CD4-positive, alpha-beta T cell treated with Interleukin-12 subunit alpha and Interleukin-12 subunit beta, for 1 hour (primary cell): Measurements from ENCODE around the gene IL15RA.
"Not testable (repeated sequence)": the region's sequence is repeated elsewhere in the genome, so short reads cannot be mapped to it uniquely, and the experiment has no call there.

Experiments used
- DNase-seq: peaks from one replicate; pipeline ENCODE4 v3.0.0-alpha.2; 2020

IL15RA gene

DNA sequence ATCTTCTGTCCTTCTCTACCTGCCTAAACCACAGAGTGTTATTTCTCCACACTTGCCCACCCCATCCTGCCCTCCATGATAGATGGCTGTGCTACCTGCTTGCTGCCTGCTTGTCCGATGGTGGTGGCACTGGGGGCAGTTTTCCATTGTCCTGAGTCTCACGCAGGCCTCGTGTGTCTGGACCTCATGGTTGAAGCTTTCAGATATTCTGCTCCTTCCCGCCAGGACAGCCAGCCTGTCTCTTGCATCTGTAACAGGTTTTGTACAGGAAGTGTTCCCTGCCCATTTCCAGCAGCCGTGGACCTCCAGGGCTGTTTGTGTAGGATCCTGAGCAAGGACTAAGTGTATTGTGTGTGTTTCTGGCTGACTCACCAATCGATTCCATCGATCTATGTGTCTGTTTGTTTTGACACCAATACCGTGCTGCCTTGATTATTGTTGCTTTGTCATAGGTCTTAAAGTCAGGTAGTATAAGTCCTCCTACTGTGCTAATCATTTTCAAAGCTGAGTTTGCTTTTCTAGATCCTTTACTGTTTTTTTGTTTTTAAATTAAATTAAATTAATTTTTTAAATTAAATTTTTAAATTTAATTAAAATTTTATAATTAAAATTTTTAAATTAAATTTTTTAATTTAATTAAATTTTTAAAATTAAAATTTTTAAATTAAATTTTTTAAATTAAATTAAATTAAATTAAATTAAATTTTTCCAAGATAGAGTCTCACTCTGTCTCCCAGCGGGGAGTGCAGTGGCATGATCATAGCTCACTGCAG is 8.5 kb downstream of the IL15RA start:
- no peak for DNase-seq

DNA sequence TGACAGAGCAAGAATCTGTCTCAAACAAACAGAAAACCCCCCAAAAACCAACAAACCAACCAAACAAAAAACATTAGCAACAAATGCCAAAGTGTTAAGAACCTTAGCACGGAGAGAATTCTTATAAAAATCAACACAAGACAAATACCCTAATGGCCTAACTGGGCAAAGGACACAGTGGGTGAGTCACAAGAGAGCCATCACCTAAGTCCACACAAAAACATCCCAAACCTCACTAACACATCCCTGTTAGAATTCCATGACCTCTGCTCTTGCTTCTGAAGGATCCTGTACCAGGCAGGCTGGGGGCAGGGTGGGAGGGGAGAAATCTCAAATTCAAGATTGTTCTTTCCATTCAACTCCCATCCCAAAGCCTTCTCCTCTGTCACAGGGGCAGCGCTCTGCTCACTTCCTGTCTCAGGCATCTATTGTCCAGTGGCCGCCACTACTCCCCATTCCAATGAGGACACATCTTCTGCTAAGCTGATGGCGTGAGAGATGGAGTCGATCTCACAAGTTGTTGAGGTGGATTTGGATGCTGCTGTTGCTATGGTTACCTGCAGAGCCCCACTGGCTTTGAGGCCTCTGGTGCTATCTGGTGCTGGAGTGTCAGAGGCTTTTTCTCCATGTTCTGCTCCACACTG is 9.2 kb downstream of the IL15RA start:
- DNase-seq, result no peak

DNA sequence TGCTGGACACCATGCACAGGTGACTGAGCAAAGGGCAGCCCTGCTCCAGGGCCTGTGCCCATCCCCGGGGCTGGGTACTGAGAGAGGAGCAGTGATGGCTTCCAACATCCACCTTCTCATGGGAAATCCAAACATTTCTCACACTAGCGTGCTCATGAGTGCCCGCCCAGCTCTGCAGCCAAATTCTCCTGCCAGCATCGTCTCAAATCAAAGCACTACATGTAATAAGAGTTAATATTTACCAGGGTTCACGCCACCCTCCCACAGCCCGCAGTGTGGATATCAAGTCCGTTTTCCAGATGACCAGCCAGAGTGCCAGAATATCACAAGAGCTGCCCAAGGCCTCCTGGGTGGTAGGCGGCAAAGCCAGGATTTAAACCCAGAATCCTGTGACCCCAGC is 12.1 kb downstream of the IL15RA start:
- no peak for DNase-seq

DNA sequence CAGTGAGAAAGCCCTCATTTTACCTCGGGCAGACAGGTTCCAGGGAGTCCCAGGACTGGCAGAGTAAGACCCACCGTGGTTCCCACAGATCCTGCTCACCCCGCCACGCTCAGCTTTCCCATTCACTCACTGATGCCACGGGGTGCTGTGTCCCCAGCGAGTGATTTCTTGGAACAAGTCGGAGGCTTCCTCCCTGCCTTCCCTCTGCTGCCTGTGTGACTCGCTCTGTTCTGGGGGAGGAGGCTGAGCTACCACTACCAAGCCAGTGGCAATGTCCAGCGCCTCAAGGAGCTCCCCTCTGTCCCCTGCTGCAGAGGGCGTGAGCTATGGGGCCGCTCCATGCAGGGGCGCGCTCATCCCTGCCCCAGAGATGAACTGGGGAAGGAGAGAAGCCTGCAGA is 12.6 kb downstream of the IL15RA start:
- DNase-seq, result no peak

DNA sequence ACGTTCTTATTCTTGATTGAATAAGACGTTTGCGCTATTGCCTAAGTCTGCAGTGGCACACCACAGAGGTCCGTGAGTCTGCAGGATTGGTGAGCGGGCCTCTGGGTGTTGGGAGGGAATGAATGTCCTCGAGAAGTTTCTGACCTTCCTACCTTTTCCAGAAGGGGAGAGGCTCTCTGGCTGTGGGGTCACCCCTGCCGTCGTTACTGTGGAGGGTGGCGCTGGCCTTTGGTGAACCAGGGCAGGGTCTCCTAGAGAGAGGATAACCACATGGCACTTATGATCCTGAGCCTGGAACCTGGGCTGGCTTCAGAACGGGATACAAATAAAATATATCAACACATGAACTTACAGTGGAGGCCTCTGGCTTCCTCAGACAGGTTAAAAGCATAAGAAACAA is 13.8 kb downstream of the IL15RA start:
- DNase-seq, result no peak

DNA sequence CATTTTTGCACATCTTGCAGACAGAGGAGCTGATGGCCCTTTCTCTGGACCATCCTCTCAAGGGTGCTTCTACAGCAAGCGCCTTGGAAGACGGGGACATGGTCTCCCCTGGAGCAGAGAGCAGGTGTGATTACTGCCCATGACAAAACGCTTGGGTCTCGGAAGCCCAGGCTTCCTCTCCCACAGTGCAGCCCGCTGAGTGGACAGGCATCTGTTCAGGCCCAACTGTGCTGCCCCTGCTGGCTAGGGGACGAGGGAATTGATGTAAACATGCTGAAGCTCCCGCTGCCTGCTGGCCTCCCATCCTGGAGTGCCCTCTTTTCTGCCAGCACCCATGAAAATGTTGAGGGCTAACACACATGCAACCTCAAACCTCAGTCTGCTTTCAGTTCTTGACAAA is 14.3 kb downstream of the IL15RA start:
- no peak for DNase-seq

DNA sequence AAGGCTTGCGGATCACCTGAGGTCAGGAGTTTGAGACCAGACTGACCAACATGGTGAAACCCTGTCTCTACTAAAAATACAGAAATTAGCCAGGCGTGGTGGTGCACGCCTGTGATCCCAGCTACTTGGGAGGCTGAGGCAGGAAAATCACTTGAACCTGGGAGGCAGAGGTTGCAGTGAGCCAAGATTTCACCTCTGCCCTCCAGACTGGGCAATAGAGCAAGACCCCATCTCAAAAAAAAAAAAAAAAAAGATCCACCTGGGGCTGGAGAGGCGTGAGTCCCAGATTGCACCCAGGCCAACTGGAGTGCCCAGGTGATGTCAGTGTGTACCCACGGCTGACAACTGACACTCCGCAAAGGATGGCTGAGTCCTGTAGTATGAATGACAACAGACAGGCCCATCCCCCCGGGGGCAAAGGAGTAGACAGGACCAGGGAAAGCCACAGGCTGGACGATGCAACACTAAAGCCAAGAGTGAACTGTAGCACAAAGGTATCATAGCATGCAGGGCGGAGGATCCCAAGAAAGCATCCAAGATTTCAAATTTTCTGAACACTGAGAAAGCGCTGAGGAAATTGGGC is 14.9 kb downstream of the IL15RA start:
- not testable (repeated sequence) for DNase-seq

DNA sequence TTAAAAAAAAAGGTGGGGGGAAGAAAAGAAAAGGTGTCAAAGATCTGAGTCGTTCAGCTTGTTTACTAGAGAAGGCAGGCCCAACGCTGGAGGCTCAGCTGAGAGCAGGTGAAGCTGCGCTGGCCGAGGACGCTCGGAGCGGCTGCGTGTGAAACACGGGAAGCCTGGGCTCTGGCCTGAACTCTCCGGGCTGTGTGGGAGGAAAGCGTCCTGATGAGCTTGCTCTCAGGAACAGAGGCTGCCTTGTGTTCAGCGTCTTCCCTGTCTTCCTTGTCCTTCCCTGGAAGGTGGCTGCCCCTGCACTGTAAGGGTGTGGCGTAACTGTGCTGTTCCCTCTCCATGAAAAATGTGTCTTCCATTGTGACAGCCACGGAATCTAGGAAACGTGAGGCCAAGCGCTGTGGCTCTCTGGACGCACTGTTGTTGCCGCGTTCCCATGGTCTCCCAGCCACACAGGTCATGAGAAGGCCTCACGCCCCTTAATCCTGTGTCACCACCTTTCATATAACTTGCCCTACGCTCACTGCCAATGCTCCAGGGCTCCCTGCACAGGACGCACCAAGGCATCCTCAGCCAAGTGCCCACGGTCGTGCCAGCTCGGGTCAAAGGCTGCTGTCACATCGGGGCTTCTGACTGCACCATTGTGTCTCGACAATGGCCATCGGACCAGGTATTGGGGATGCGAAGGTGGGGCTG is 15.8 kb downstream of the IL15RA start:
- no peak for DNase-seq

DNA sequence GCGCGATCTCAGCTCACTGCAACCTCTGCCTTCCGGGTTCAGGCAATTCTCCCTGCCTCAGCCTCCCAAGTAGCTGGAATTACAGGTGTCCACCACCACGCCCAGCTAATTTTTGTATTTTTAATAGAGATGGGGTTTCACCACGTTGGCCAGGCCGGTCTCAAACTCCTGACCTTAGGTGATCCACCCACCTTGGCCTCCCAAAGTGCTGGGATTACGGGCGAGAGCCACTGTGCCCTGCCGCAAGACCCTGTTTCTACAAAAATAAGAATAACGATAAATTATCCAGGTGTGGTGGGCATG is 16.4 kb downstream of the IL15RA start:
- DNase-seq, result not testable (repeated sequence)

DNA sequence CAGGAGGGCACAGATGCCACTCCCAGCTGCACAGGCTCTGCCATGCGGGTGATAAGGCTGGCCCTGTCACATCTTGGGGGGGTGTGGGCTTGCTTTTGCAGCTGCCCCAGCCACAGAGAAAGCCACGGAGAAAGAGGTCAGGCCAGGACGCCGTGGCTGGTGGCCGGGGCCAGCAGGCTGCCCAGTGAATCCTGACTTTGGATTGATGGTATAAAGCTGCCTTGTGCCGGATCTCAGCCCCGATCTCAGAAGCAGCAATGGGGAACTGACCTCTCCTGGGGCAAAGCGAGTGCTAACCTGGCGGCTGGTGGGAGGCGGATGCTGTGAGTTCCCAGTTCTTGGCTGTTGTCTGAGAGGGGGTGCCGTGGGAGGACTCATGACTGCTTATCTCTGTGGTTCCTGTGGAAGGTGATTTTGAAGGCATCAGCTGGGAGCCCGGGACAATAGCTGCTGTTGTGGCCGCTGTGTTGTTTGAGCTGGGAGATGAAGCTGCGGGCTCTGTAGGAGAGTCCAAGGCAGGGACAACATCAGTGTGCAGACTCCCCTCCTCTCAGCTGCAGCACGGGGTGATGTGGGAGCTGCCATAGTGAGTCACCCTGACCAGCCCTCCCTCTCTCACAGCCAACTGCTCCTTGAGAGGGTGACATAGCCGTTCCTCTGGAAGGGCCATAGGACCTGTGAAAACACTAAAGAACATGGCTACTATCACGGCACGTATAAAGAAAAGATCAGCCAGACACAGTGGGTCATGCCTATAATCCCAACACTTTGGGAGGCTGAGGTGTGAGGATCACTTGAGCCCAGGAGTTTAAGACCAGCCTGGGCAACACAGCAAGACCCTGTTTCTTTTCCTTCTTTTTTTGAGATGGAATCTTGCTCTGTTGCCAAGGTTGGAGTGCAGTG is 17.0 kb downstream of the IL15RA start:
- no peak for DNase-seq

DNA sequence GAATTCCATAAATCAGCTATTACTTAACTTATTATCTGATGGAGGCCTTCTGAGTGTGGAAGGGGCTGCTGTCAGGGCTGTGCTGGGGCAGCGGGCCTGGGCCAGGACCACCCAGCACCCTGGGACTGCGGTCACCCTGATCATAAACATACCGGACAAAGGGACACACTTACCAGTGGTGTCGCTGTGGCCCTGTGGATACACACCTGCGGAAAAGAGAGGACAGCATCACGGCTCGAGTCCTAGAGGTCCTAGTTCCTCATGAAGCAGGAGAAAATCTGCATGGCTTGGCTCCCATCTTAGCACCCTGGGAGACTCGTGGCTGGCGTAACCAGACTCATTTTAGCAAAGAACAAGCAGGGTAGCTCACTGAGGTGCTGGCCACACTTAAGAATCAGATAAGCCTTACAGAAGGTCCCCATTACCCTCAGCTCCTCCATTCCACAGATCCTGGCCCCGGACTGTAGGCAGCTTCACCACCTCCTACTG is 17.7 kb downstream of the IL15RA start:
- DNase-seq, result no peak

DNA sequence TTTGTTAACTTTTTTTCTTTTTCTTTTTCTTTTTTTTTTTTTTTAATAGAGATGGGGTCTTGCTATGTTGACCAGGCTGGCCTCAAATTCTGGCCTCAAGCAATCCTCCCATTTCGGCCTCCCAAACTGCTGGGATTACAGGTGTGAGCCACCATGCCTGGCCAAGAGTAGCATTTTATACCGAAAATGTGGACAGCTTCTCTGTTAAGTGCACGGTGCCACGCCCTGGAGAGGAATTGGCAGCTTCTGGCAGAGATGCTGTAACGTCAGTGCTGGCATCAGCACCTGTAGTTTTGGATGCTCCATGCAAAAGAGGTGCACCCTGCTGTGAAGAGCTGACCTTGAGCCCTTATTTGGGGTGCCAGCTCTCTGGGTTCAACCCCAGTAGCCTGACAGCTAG is 18.2 kb downstream of the IL15RA start:
- no peak for DNase-seq

DNA sequence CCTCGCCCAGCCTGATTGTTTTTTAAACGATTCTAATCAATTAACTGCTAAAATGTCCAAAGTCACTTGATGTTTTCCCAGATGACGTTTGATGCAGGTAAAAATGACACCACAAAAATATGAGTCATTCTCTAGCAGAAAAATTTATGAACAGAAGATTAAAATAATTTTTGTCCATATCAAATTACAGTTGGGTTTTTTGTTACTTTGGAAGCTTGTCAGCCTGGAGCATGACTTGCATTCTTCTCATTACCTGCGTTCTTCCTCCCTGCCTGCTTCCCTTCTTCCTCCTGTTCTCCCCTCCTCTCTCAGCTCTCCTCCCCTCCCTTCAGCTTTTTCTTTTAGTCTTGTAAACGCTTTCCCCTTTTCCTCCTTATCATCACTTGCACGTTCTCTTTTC is 18.7 kb downstream of the IL15RA start:
- DNase-seq, result no peak

DNA sequence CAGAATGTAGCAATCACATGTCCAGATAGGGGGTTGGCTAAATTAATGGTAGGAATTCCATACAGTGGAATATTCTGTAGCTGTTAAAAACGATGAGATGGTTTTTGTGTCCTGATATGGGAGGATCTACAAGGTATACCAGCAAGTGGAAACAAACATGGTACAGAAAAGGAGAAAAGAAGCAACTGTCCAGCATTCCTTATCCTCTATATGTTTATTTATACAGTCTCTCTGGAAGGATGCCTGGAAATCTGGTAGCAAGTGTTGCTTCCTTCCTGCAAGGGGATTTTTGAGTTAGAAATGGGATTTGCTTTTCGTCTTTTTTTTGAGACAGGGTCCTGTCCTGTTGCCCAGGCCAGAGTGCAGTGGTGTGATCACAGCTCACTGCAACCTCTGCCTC is 19.3 kb downstream of the IL15RA start:
- no peak for DNase-seq

DNA sequence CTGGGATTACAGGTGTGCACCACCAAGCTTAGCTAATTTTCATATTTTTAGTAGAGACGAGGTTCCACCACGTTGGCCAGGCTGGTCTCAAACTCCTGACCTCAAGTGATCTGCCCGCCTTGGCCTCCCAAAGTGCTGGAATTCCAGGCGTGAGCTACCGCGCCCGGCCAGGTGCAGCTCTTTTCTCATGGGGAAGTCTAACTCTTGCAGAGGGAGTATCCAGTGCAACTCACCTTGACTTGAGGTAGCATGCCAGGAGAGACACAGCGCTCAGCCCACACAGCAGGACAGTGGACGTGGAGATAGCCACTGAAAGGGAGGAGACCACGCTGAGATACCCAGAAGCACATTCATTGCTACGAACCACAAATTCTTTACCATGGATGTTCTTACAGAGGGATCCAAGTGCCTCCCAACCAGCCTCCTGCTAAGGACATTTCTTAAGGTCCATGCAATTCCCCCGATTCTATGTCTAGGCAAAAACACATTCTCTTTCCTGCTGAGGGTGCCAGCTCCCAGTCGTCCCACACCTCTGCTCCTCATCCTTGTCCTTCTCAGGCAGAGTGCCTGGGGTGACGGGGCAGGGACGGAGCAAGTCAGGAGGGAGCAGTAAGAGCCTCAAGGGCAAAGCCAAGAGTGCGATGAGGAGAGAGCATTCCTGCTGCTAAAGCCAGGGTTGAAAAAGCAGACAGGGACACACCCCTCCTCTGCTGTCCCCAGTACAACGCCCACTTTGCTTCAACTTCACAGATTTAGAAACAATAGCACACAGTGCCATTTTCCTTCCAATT is 21.0 kb downstream of the IL15RA start:
- no peak for DNase-seq

DNA sequence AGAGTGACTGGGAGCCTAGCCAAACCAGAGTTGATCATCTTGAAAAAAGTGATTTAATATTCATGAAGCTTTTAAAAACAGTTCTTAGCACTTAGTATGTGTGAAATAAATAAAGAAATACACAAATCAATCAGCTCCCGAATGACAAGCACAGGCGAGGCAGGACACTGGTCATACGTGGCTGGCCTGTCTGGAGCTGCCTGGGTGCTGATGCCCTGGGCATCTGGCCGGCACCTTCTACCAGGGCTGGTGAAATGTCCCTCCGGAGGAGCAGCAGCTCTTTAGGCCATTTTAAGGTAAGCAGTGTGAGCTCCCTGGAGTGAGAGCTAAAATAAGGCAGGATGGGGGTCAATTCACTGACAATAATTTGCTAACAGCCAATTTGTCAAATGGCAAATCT is 23.7 kb downstream of the IL15RA start:
- no peak for DNase-seq

DNA sequence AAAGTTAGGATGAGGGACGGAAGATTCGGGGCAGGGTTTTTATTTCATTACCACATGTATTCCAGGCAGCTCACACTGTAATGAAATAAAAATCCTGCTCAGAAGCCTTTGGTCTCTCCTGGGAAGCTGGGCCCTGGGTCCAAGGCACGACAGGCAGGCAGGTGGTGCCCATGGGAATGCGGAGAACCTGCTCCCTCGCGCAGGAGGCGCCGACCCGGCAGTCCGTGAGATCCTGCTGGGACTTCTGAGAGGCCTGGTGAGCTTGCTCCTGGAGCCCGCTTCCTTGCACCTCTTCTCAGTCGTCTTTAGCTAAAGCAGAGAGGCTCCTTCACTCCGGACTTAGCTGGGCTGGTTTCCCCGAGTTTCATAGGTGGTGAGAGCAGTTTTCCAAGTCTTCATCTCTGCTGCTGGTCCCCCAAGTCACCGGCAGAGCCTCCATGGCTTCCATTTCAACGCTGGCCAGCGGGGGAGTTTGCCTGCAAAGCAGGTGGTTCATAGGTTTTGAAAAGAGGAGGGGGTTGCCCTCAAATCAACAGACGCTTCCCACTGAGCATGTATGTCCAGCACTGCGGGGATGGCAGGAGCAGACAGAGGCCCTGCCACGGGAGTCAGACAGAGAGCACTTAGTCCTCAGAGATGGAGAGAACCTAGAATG is 24.5 kb downstream of the IL15RA start:
- no peak for DNase-seq

DNA sequence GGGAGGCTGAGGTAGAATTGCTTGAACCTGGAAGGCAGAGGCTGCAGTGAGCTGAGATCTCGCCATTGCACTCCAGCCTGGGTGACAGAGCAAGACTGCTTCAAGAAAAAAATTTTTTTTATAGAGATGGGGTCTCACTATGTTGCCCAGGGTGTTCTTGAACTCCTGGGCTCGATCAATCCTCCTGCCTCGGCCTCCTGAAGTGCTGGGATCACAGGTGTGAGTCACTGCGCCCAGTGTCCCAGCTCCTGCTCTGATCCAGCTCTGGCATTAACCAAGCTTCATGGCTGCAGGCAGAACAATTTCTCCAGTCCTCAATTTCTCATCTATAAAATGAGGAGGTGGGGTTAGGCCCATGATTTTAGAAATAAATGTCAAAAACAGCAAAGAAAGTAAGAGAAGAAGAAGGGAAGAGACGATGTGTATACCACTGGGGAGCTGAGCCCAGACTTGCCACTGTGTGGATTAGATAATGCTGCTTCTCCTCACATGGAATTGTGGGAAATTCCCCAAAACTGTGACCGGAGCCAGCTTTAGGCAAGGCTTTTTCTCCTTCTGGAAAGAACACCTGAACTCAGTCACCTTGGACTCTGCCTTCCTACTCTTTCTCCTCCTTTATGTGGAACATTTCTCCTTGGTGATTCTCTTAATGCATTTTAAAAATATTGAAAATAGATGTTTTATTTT is 25.5 kb downstream of the IL15RA start:
- no peak for DNase-seq

DNA sequence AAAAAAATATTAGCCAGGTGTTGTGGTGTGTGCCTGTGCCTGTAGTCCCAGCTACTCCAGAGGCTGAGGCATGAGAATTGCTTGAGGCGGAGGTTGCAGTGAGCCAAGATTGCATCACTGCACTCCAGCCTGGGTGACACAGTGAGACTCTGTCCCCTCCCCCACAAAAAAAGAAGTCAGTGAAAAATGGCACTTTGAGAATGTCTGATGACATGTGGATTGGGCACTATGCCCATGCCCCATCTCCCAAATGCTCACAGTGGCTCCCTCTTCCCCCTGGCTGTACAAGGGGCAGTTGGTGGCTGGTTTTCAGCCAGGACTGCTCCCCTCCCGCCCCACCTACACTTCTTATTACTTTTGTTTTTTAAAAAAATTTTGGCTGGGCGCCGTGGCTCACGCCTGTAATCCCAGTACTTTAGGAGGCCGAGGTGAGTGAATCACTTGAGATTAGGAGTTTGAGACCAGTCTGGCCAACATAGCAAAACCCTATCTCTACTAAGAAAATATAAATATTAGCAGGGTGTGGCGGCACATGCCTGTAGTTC is 26.1 kb downstream of the IL15RA start:
- DNase-seq, result no peak

DNA sequence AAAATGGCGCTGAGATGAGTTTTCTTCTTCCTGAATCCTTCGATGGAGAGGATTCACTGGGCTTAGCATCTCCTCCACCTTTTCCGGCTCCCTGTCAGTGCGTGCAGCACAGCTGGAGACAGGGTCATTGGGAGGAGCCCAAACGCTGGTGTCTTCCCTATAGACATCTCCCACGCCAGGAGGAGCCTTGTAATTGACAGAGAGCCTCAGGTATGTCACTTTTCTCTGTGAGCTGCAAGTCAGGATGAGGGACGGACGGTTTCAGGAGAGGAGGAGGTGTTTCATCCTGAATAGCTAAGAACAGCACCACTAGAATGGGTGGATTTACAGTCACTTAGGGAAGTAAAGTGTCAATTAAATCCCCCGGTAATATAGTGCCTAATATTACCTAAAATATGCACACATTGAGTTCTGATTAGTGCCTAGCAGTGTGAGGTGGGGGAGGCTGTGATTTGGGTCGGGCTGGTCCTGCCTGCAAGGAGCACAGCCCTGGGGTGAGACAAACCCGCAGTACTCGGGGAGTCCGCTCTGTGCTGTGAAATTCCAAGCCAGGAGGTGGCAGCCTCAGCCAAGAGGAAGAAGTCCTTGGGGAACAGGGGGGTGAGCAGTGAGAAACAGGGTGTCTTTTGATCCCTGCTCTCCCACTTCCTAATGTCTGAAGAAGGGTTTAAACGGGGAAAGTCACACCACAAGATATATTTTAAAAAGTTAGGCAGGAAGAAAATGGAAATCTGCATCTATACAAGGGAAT is 28.2 kb downstream of the IL15RA start:
- DNase-seq, result peak; percentile 28
